ENCODE results near the gene YTHDF2. TPM values are rescaled to one million over a fixed set of nuclear protein-coding genes. Genes with fewer than 3 reads are reported as not detected.
A peak's percentile ranks its signal among the peaks of the same experiment; 100 is the strongest.

The YTHDF2 gene
- total RNA-seq, 3 donors from 2014 or later (not counting 1 experiment from before 2014, with no cell fraction given) = 78.9 to 98.3 (median 97.9) TPM

GRCh38 chr1:28776341-28776740 is 39.6 kb downstream of the YTHDF2 start:
- Mint-ChIP-seq H3K36me3 (no peaks in the 10 kb centered on the region), H3K27ac (no peak overlapping the region), H3K9me3 (no peaks in the 10 kb centered on the region), H3K4me3 (peak overlapping the region; percentile 85), H3K4me1 (peaks cover 10% of the 10 kb centered on the region in 2 donors), H3K27me3 (ENCODE audit: low read depth in 2 of 2) (no peaks in the 10 kb centered on the region)
- Histone ChIP-seq H3K27ac (ENCODE audit: low read length) (no peak overlapping the region), H3K4me1 (ENCODE audit: control insufficient read depth, insufficient read depth, low read length) (peaks cover 13% of the 10 kb centered on the region), H3K27me3 (ENCODE audit: control insufficient read depth, insufficient read depth, low read length) (no peaks in the 10 kb centered on the region), H3K4me3 (ENCODE audit: low read length) (no peak overlapping the region), H3K9me3 (ENCODE audit: control insufficient read depth, insufficient read depth, low read length) (no peaks in the 10 kb centered on the region), H3K36me3 (ENCODE audit: control insufficient read depth, insufficient read depth, low read length) (peaks cover 3% of the 10 kb centered on the region)
- no peak for TF ChIP-seq CTCF (IDR thresholded peaks at IDR 0.05)
- 98% methylated on average over 17 of the region's 17 CpGs for WGBS (ENCODE audit: insufficient coverage)
- ATAC-seq (no peak), DNase-seq (no peak)
- intact Hi-C loops (cut with micrococcal nuclease) = no loop called here

GRCh38 chr1:28778021-28778420 is 41.3 kb downstream of the YTHDF2 start:
- intact Hi-C loops (cut with micrococcal nuclease) = no loop called here
- Mint-ChIP-seq H3K4me3 (no peak overlapping the region), H3K36me3 (no peaks in the 10 kb centered on the region), H3K9me3 (no peaks in the 10 kb centered on the region), H3K4me1 (peaks cover 10% of the 10 kb centered on the region in 2 donors), H3K27ac (no peak overlapping the region), H3K27me3 (ENCODE audit: low read depth in 2 of 2) (no peaks in the 10 kb centered on the region)
- Histone ChIP-seq H3K27ac (ENCODE audit: low read length) (no peak overlapping the region), H3K36me3 (ENCODE audit: control insufficient read depth, insufficient read depth, low read length) (no peaks in the 10 kb centered on the region), H3K27me3 (ENCODE audit: control insufficient read depth, insufficient read depth, low read length) (no peaks in the 10 kb centered on the region), H3K4me3 (ENCODE audit: low read length) (no peak overlapping the region), H3K9me3 (ENCODE audit: control insufficient read depth, insufficient read depth, low read length) (no peaks in the 10 kb centered on the region), H3K4me1 (ENCODE audit: control insufficient read depth, insufficient read depth, low read length) (peaks cover 13% of the 10 kb centered on the region)
- WGBS (ENCODE audit: insufficient coverage) = 85% methylated on average over 2 of the region's 2 CpGs
- no peak for TF ChIP-seq CTCF (IDR thresholded peaks at IDR 0.05)
- no peak for ATAC-seq
- DNase-seq = no peak

- no peak for DNase-seq
- Mint-ChIP-seq H3K9me3 (no peaks in the 10 kb centered on the region), H3K27ac (no peak overlapping the region), H3K4me1 (peaks cover 9 to 10% of the 10 kb centered on the region in 2 donors), H3K36me3 (no peaks in the 10 kb centered on the region), H3K4me3 (no peak overlapping the region), H3K27me3 (ENCODE audit: low read depth in 2 of 2) (no peaks in the 10 kb centered on the region)
- H3K27ac ChIP-seq (ENCODE audit: low read length) = no peak overlapping the region
- H3K9me3 ChIP-seq (ENCODE audit: control insufficient read depth, insufficient read depth, low read length) = no peaks in the 10 kb centered on the region
- H3K4me3 ChIP-seq (ENCODE audit: low read length) = no peak overlapping the region
- no peaks in the 10 kb centered on the region for H3K27me3 ChIP-seq (ENCODE audit: control insufficient read depth, insufficient read depth, low read length)
- ATAC-seq = no peak
- intact Hi-C loops (cut with micrococcal nuclease) = no loop called here
- no peak for TF ChIP-seq CTCF (IDR thresholded peaks at IDR 0.05)
- peaks cover 7% of the 10 kb centered on the region for H3K4me1 ChIP-seq (ENCODE audit: control insufficient read depth, insufficient read depth, low read length)
- H3K36me3 ChIP-seq (ENCODE audit: control insufficient read depth, insufficient read depth, low read length) = no peaks in the 10 kb centered on the region
- WGBS (ENCODE audit: insufficient coverage) = 85% methylated on average over 6 of the region's 6 CpGs
Measured at GRCh38 chr1:28779751-28780408, 43.1 kb downstream of the YTHDF2 start.

GRCh38 chr1:28781305-28781704 is 44.6 kb downstream of the YTHDF2 start:
- no peak overlapping the region for H3K4me3 Mint-ChIP-seq
- Histone ChIP-seq H3K27me3 (ENCODE audit: control insufficient read depth, insufficient read depth, low read length) (no peaks in the 10 kb centered on the region), H3K36me3 (ENCODE audit: control insufficient read depth, insufficient read depth, low read length) (no peaks in the 10 kb centered on the region), H3K4me1 (ENCODE audit: control insufficient read depth, insufficient read depth, low read length) (peaks cover 6% of the 10 kb centered on the region), H3K27ac (ENCODE audit: low read length) (no peak overlapping the region), H3K9me3 (ENCODE audit: control insufficient read depth, insufficient read depth, low read length) (no peaks in the 10 kb centered on the region), H3K4me3 (ENCODE audit: low read length) (no peak overlapping the region)
- no peaks in the 10 kb centered on the region for H3K36me3 Mint-ChIP-seq
- peak overlapping the region in 1 of 2 donors; percentile 53 for H3K27ac Mint-ChIP-seq
- ATAC-seq (no peak), DNase-seq (no peak)
- no peaks in the 10 kb centered on the region for H3K9me3 Mint-ChIP-seq
- WGBS (ENCODE audit: insufficient coverage) = 86% methylated on average over 11 of the region's 11 CpGs
- H3K27me3 Mint-ChIP-seq (ENCODE audit: low read depth in 2 of 2) = no peaks in the 10 kb centered on the region
- peaks cover 10 to 11% of the 10 kb centered on the region in 2 donors for H3K4me1 Mint-ChIP-seq
- intact Hi-C loops (cut with micrococcal nuclease) = no loop called here
- TF ChIP-seq CTCF (IDR thresholded peaks at IDR 0.05) = no peak

All from natural killer cell (primary cell).